IMR-90 (cell line): ENCODE results near the gene HES4. TPM values are rescaled to one million over a fixed set of nuclear protein-coding genes. Genes with fewer than 3 reads are reported as not detected.
A peak's percentile ranks its signal among the peaks of the same experiment; 100 is the strongest.

Experiments
- ATAC-seq: fragments of 200-7000 bp; cut with Tn5 transposase; 2 replicates; pipeline ENCODE4 v1.9.1; 2020; ENCODE audit warnings: low read depth, mild to moderate bottlenecking, moderate library complexity
- BruUV-seq: library from RNA; stranded (reverse); fragments of 400-500 nt; replicated peaks from 2 replicates; lab custom pipeline; 2021; lab: Mats Ljungman, UMichigan
- CTCF ChIA-PET: fragments of 300-600 bp; formaldehyde crosslinking; extraction: SDS; loops from one replicate; lab custom pipeline; 2021; ENCODE audit warnings: antibody characterized with exemption; lab: Yijun Ruan, JAX
- POLR2A ChIA-PET: fragments of 300-600 bp; sonication (Branson Sonifier 250); formaldehyde crosslinking; loops from one replicate; lab custom pipeline; 2022; ENCODE audit warnings: antibody characterized with exemption; ENCODE audit not compliant: unreplicated experiment; lab: Charles Lee
- DNase-seq: peaks from one replicate; pipeline ENCODE4 v3.0.0; 2013
- H2AFZ ChIP-seq: replicated peaks from 2 replicates; pipeline ENCODE3; 2013; ENCODE audit warnings: low read length, mild to moderate bottlenecking; ENCODE audit not compliant: poor library complexity
- H2AK5ac ChIP-seq: 2 replicates; pipeline ENCODE4 v1.6.1; 2013; ENCODE audit warnings: low read depth, low read length, inconsistent platforms
- H2AK9ac ChIP-seq: replicated peaks from 2 replicates; pipeline ENCODE3; 2013; ENCODE audit warnings: mild to moderate bottlenecking, low read depth, low read length, moderate library complexity; ENCODE audit not compliant: poor library complexity
- H2BK120ac ChIP-seq: 2 replicates; pipeline ENCODE4 v1.6.1; 2013; ENCODE audit warnings: low read depth, low read length, inconsistent platforms
- H2BK15ac ChIP-seq: 3 replicates; pipeline ENCODE4 v1.6.1; 2013; ENCODE audit warnings: low read depth, low read length, inconsistent platforms
- H2BK20ac ChIP-seq: 2 replicates; pipeline ENCODE4 v1.6.1; 2013; ENCODE audit warnings: low read depth, mild to moderate bottlenecking, inconsistent platforms, low read length, moderate library complexity
- H2BK5ac ChIP-seq: 2 replicates; pipeline ENCODE4 v1.6.1; 2013; ENCODE audit warnings: mild to moderate bottlenecking, low read depth, low read length, inconsistent platforms; ENCODE audit not compliant: poor library complexity, severe bottlenecking
- H3K14ac ChIP-seq: replicated peaks from 2 replicates; pipeline ENCODE4 v1.6.1; 2013; ENCODE audit warnings: low read depth, low read length, inconsistent platforms
- H3K18ac ChIP-seq: 2 replicates; pipeline ENCODE4 v1.6.1; 2013; ENCODE audit warnings: low read depth, low read length, control low read depth
- H3K23ac ChIP-seq: 2 replicates; pipeline ENCODE4 v1.6.1; 2013; ENCODE audit warnings: low read depth, low read length, inconsistent platforms
- H3K27ac ChIP-seq: 2 replicates; pipeline ENCODE4 v1.5.1; 2013; ENCODE audit warnings: mild to moderate bottlenecking, control low read depth, low read length; ENCODE audit not compliant: insufficient read depth
- H3K27me3 ChIP-seq: 2 replicates; pipeline ENCODE4 v1.6.1; 2013; ENCODE audit warnings: low read length; ENCODE audit not compliant: control insufficient read depth, insufficient read depth
- H3K36me3 ChIP-seq: 2 replicates; pipeline ENCODE4 v1.6.1; 2013; ENCODE audit warnings: low read length, mixed read lengths; ENCODE audit not compliant: control insufficient read depth, insufficient read depth
- H3K4ac ChIP-seq: 2 replicates; pipeline ENCODE4 v1.6.1; 2013; ENCODE audit warnings: low read depth, low read length, inconsistent platforms
- H3K4me1 ChIP-seq: 2 replicates; pipeline ENCODE4 v1.6.1; 2013; ENCODE audit warnings: low read length, mixed read lengths; ENCODE audit not compliant: control insufficient read depth, insufficient read depth
- H3K4me2 ChIP-seq: 2 replicates; pipeline ENCODE4 v1.6.1; 2013; ENCODE audit warnings: low read depth, mild to moderate bottlenecking, control low read depth, low read length, moderate library complexity
- H3K4me3 ChIP-seq: 2 replicates; pipeline ENCODE4 v1.5.1; 2013; ENCODE audit warnings: low read depth, mild to moderate bottlenecking, control low read depth, low read length, moderate library complexity; ENCODE audit not compliant: insufficient read depth
- H3K56ac ChIP-seq: 2 replicates; pipeline ENCODE4 v1.6.1; 2013; ENCODE audit warnings: low read length, inconsistent platforms; ENCODE audit not compliant: insufficient read depth; ENCODE audit errors: extremely low read depth
- H3K79me1 ChIP-seq, 2 experiments: 2 replicates each; pipeline ENCODE4 v1.6.1; 2013; ENCODE audit warnings: low read length in 2 of 2, inconsistent platforms in 1 of 2, low read depth in 1 of 2
- H3K9ac ChIP-seq: 2 replicates; pipeline ENCODE4 v1.6.1; 2013; ENCODE audit warnings: low read depth, low read length, control low read depth
- H3K9me1 ChIP-seq: 2 replicates; pipeline ENCODE4 v1.6.1; 2013; ENCODE audit warnings: low read length, inconsistent platforms; ENCODE audit not compliant: insufficient read depth
- H3K9me3 ChIP-seq: 2 replicates; pipeline ENCODE4 v1.6.1; 2013; ENCODE audit warnings: low read length; ENCODE audit not compliant: control insufficient read depth, insufficient read depth
- H4K20me1 ChIP-seq: 2 replicates; pipeline ENCODE4 v1.6.1; 2013; ENCODE audit warnings: low read length, inconsistent platforms; ENCODE audit not compliant: insufficient read depth
- H4K5ac ChIP-seq: 2 replicates; pipeline ENCODE4 v1.6.1; 2013; ENCODE audit warnings: mild to moderate bottlenecking, low read depth, low read length, control low read depth
- H4K8ac ChIP-seq, 2 experiments: 2 replicates each; pipeline ENCODE4 v1.6.1; 2013; ENCODE audit warnings: low read depth in 2 of 2, low read length in 2 of 2, control low read depth in 1 of 2, inconsistent platforms in 1 of 2
- H4K91ac ChIP-seq: 2 replicates; pipeline ENCODE4 v1.6.1; 2013; ENCODE audit warnings: low read depth, low read length, inconsistent platforms; ENCODE audit not compliant: insufficient read depth
- BHLHE40 ChIP-seq: fragments of 150-350 bp; IDR thresholded peaks from 2 replicates; pipeline ENCODE4 v1.6.1; 2016; ENCODE audit warnings: mild to moderate bottlenecking, low read depth, low read length
- FOS ChIP-seq: fragments of 150-350 bp; IDR thresholded peaks from 2 replicates; pipeline ENCODE4 v1.6.1; 2016; ENCODE audit warnings: low read depth, low read length
- MAFK ChIP-seq: IDR thresholded peaks from 2 replicates; pipeline ENCODE4 v1.6.1; 2012; ENCODE audit warnings: low read depth, low read length, improper control_type of control experiment
- NFE2L2 ChIP-seq: fragments of 150-350 bp; IDR thresholded peaks from 2 replicates; pipeline ENCODE4 v1.6.1; 2016; ENCODE audit warnings: low read depth, mild to moderate bottlenecking, low read length
- RAD21 ChIP-seq: IDR thresholded peaks from 2 replicates; pipeline ENCODE4 v1.6.1; 2012; ENCODE audit warnings: low read length, improper control_type of control experiment
- RFX5 ChIP-seq: IDR thresholded peaks from 2 replicates; pipeline ENCODE4 v1.8.0; 2012; ENCODE audit warnings: low read depth, mild to moderate bottlenecking, low read length, moderate library complexity
- WGBS, 2 experiments: methylation state at CpG; one replicate each; pipeline versions ENCODE4 v1.1.5 to v1.1.7; 2013; ENCODE audit warnings: missing lambda C conversion rate in 2 of 2; ENCODE audit not compliant: insufficient read length in 1 of 2; ENCODE audit errors: extremely low coverage in 2 of 2; 5-methylcytosine and 5-hydroxymethylcytosine counted together
- dilution Hi-C: fragments of 300-500 bp; cut with HindIII; formaldehyde crosslinking; loops from one replicate; pipeline ENCODE4 v1.14.3; 2018; ENCODE audit warnings: low sequenced_read_pairs; ENCODE audit not compliant: unreplicated experiment
- in situ Hi-C: fragments of 300-500 bp; cut with MboI; formaldehyde crosslinking; loops from 3 replicates; pipeline ENCODE4 v1.14.3; 2019; ENCODE audit warnings: low sequenced_read_pairs, inconsistent platforms, mixed read lengths
- intact Hi-C: fragments of 100-400 bp; cut with micrococcal nuclease; formaldehyde crosslinking; loops from 2 replicates; pipeline ENCODE4 v1.10.0; 2022
- polyA plus RNA-seq, 3 experiments: library from polyadenylated mRNA; depleted of rRNA; stranded (reverse); fragments of >200 nt; gene quantifications; 2 replicates each; pipeline ENCODE4 v1.2.3, GENCODE V29; 2012; ENCODE audit warnings: low replicate concordance in 1 of 3
- total RNA-seq: library from RNA; depleted of rRNA; stranded (reverse); fragments of >200 nt; gene quantifications from 2 replicates; pipeline ENCODE4 v1.2.3, GENCODE V29; 2012
- TF ChIP-seq, protein P1 (sequence below): fragments of 150-350 bp; IDR thresholded peaks from 2 replicates; pipeline ENCODE4 v1.6.1; 2016; ENCODE audit warnings: low read depth, mild to moderate bottlenecking, low read length, moderate library complexity, borderline replicate concordance
- TF ChIP-seq, protein P2 (sequence below): fragments of 150-350 bp; IDR thresholded peaks from 2 replicates; pipeline ENCODE4 v1.6.1; 2017; ENCODE audit warnings: mild to moderate bottlenecking, antibody characterized with exemption, low read length, low read depth
- TF ChIP-seq, protein P3 (sequence below): conservative IDR thresholded peaks from 2 replicates; pipeline ENCODE4 v1.5.1; 2012; ENCODE audit warnings: mild to moderate bottlenecking, low read depth, low read length, improper control_type of control experiment

HES4 gene
- total and polyA plus RNA-seq, 2 of the 4 experiments (the other 2 are of a cell fraction) = 1.4 to 11.7 TPM

DNA sequence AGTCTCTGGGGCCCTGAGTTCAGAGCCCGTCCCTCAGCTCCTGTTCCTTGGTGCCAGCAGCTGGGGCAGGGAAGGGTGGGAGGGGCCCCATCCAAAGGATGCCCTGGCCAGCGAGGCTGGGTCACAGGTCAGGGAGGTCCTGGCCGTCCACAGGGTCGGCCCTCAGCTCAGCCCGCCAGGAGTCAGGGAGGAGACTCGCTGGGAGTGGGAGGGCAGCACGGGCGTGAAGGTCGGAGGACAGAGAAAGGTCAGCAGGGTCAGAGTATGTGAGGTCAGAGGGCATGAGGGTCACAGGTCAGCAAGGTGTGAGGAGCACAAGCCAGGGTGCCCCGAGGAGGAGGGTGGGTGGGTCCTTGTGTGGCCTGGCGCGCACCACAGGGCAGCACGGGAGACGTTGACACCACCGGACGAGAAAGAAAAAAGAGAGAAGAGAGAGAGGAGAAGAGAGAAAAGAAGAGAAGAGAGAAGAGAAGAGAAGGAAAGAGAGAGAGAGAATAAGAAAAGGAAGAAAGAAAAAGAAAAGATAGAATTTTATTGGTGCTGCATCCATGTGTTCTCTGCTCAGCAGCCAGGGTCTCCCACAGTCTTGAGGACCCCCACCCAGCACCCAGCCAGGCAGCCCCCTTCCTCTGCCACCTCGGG is 25.1 kb downstream of the HES4 start:
- 0 out of 2 replicates have a peak, but pooled peaks cover 2% of the 10 kb centered on the region for H3K4me1 ChIP-seq
- intact Hi-C loops (loop anchor here (5.0 kb wide), 1 partner anchor 73 kb away; no protein-coding TSS in a partner anchor), in situ Hi-C loops (no loop called here), dilution Hi-C loops (no loop called here)
- no peak overlapping the region for H2AK9ac ChIP-seq
- 75% methylated on average over 14 of the region's 17 CpGs; no CpG with 5 or more reads in 1 of the 2 experiments for WGBS, 2 experiments
- no peak for ATAC-seq
- POLR2A ChIA-PET = no interaction called here
- no peaks in the 10 kb centered on the region for H3K9me3 ChIP-seq
- no peak overlapping the region for H2BK15ac ChIP-seq
- no peak overlapping the region for H3K56ac ChIP-seq
- no peak overlapping the region for H4K91ac ChIP-seq
- no peak overlapping the region for H2BK20ac ChIP-seq
- H3K79me1 ChIP-seq = no peaks in the 10 kb centered on the region
- TF ChIP-seq, protein P1, sequence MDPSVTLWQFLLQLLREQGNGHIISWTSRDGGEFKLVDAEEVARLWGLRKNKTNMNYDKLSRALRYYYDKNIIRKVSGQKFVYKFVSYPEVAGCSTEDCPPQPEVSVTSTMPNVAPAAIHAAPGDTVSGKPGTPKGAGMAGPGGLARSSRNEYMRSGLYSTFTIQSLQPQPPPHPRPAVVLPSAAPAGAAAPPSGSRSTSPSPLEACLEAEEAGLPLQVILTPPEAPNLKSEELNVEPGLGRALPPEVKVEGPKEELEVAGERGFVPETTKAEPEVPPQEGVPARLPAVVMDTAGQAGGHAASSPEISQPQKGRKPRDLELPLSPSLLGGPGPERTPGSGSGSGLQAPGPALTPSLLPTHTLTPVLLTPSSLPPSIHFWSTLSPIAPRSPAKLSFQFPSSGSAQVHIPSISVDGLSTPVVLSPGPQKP = no peak
- TF ChIP-seq RFX5 (no peak), NFE2L2 (no peak), RAD21 (no peak), FOS (no peak), MAFK (no peak), BHLHE40 (no peak)
- TF ChIP-seq, protein P2, sequence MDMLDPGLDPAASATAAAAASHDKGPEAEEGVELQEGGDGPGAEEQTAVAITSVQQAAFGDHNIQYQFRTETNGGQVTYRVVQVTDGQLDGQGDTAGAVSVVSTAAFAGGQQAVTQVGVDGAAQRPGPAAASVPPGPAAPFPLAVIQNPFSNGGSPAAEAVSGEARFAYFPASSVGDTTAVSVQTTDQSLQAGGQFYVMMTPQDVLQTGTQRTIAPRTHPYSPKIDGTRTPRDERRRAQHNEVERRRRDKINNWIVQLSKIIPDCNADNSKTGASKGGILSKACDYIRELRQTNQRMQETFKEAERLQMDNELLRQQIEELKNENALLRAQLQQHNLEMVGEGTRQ = no peak
- TF ChIP-seq, protein P3, sequence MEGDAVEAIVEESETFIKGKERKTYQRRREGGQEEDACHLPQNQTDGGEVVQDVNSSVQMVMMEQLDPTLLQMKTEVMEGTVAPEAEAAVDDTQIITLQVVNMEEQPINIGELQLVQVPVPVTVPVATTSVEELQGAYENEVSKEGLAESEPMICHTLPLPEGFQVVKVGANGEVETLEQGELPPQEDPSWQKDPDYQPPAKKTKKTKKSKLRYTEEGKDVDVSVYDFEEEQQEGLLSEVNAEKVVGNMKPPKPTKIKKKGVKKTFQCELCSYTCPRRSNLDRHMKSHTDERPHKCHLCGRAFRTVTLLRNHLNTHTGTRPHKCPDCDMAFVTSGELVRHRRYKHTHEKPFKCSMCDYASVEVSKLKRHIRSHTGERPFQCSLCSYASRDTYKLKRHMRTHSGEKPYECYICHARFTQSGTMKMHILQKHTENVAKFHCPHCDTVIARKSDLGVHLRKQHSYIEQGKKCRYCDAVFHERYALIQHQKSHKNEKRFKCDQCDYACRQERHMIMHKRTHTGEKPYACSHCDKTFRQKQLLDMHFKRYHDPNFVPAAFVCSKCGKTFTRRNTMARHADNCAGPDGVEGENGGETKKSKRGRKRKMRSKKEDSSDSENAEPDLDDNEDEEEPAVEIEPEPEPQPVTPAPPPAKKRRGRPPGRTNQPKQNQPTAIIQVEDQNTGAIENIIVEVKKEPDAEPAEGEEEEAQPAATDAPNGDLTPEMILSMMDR = no peak
- H3K4ac ChIP-seq = no peak overlapping the region
- H3K27me3 ChIP-seq = peaks cover 5% of the 10 kb centered on the region; the same call in 1 of the 2 replicates
- H3K4me3 ChIP-seq = no peak overlapping the region
- CTCF ChIA-PET = interaction anchor here (1.4 kb wide), 1 partner anchor 10 kb away, joined by 3 read pairs; no protein-coding TSS in a partner anchor
- H2AFZ ChIP-seq = peak overlapping the region; percentile 23
- no peak overlapping the region for H3K9ac ChIP-seq
- no peak overlapping the region for H3K27ac ChIP-seq
- no peak overlapping the region for H3K4me2 ChIP-seq
- BruUV-seq = no TSS peak
- no peak for DNase-seq
- H4K8ac ChIP-seq = no peak overlapping the region
- H3K9me1 ChIP-seq = no peaks in the 10 kb centered on the region
- H2AK5ac ChIP-seq = no peak overlapping the region
- H3K14ac ChIP-seq = no peak overlapping the region
- H3K18ac ChIP-seq = no peak overlapping the region
- no peak overlapping the region for H2BK5ac ChIP-seq
- no peak overlapping the region for H3K23ac ChIP-seq
- no peak overlapping the region for H2BK120ac ChIP-seq
- no peaks in the 10 kb centered on the region; the same call in 1 of the 2 replicates for H4K20me1 ChIP-seq
- H3K36me3 ChIP-seq = no peaks in the 10 kb centered on the region
- H4K5ac ChIP-seq = no peak overlapping the region
